ENCODE measurements around the gene BNIP5. TPM values are rescaled to one million over a fixed set of nuclear protein-coding genes. Genes with fewer than 3 reads are reported as not detected.

Gene BNIP5
- total RNA-seq, 1 donor from 2014 or later, result not detected

- DNase-seq (ENCODE audit: low spot score), result no peak
Measured at GRCh38 chr6:36301085-36301658, 35.5 kb downstream of the BNIP5 start.

DNA sequence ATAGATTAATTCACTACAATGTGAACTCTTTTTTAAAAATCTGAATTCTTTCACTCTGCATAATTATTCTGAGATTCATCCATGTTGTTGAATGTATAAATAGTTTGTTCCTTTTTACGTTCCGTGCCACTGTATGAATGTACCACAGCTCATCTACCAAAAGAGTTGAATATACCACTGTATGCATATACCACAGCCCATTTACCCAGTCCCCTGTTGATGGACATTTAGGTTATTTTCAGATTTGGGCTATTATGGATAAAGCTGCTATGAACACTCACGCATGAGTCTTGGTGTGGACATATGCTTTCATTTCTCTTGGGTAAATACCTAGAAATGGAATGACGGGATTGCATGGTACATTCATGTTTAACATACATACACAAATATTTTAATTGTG is 38.7 kb downstream of the BNIP5 start:
- no peak for DNase-seq (ENCODE audit: low spot score)

- no peak for DNase-seq (ENCODE audit: low spot score)
Measured at GRCh38 chr6:36297511-36297910, 39.2 kb downstream of the BNIP5 start.

GRCh38 chr6:36297051-36297450 is 39.6 kb downstream of the BNIP5 start:
- DNase-seq (ENCODE audit: low spot score), result no peak

DNA sequence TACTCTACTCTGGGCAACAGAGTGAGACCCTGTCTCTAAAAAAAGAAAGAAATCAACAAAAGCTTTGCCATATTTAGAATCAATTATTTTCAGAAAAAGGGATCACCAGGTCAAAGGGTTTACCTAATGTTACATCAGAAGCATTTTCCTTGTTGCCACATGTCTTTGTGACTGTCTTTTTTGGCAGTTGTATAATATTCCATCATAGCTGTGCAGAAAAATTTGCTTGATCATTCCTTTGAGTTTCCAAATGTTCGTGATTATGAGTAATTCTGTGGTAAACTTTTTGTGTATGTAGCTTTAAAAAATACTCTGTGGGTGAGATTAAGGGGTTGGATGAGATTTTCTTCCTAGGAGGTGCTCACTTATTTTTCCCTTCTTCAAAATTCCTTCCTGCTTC is 40.4 kb downstream of the BNIP5 start:
- no peak for DNase-seq (ENCODE audit: low spot score)

DNA sequence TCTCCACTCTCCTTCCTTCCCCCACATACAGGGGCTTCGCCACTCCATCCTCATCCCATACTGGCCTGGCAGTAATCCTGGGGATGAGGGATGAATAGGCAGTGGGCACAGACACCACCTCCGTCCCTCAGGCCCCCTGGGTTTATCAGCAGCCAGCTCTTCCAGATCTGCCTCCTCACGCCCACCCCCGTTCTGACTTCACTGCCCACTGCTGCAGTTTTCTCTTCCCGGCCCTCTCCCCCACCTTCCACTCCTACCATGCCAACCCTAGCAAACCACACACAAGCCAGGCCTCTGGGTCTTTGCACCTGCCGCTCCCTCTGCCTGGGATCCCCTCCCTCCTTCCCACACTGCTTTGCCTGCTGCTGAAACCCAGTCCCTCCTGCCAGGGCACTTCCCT is 44.5 kb downstream of the BNIP5 start:
- no peak for DNase-seq (ENCODE audit: low spot score)

GRCh38 chr6:36290668-36291620 is 45.7 kb downstream of the BNIP5 start:
- no peak for DNase-seq (ENCODE audit: low spot score)

GRCh38 chr6:36289281-36289878 is 47.3 kb downstream of the BNIP5 start:
- no peak for DNase-seq (ENCODE audit: low spot score)

GRCh38 chr6:36286858-36287257 is 49.8 kb downstream of the BNIP5 start:
- DNase-seq (ENCODE audit: low spot score), result no peak

DNA sequence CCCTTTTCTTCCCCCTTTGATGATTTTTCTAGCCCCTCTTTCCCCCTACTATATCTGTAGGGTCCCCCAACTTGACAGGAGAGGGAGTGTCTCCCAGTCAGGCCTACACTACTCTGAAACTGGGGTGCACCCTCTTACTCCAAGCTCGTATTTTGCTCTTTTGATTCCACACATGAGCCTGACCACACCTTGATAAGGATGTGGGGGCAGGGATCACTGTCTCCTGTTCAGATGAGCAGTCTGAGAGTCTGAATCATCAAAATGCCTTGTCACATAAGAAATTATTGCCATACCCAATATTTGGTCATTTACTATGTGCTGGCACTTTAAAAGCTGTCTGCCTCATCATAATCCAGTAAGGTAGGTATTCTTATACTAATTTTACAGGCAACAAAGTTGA is 50.9 kb downstream of the BNIP5 start:
- no peak for DNase-seq (ENCODE audit: low spot score)

GRCh38 chr6:36285187-36285671 is 51.5 kb downstream of the BNIP5 start:
- DNase-seq (ENCODE audit: low spot score), result no peak

DNA sequence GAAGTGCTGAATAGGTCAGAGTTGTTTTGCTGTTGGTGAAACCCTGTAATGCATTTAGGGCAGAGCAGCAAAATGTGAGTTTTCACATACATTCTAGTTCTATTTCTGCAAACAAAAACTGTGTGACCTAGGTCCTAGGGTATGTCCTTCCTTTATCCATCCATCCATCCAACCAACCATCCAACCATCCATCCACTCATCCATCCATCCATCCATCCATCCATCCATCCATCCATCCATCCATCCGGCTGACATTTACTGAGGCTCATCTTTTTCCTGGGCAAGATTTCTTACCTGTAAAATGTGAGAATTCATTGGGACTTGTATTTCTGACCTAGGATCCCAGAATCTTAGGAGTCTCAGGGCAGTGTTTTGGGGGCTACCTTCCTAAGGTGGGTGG is 52.3 kb downstream of the BNIP5 start:
- no peak for DNase-seq (ENCODE audit: low spot score)

DNA sequence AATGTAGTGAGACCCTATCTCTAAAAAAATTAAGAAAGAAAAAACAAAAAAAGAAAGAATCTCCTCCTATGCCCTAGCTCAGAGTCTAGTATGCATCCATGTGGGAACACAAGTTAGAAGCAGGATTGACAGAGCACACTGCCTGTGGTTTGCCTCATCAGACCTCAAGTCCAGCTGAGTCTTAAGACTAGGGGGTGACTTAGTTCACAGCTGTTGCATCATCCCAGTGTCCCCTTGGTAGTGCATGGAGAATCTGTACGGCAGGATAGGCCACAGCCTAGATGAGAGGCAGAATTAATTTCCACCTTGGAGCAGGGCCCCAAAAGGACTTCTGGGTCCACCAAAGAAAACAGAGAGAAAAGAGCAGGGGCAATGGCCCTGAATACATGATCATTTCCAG is 53.1 kb downstream of the BNIP5 start:
- DNase-seq (ENCODE audit: low spot score), result no peak

DNA sequence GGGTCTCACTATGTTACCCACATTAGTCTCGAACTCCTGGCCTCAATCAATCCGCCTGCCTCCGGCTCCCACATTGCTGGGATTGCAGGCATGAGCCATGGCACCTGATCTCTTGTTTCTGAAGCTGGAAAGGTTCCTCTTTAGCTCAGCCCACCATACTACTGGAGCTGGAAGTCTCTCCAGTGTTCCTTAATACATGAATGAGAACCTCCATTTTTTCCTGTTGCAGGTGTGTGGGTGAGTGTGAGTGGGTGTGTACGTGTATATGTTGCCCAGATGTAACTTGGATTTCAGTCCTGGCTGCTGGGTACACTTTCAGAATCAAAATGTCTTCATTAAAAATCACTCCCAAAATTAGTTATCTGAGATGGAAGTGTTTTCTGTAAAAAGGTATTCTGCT is 55.7 kb downstream of the BNIP5 start:
- DNase-seq (ENCODE audit: low spot score), result no peak

- no peak for DNase-seq (ENCODE audit: low spot score)
Measured at GRCh38 chr6:36280467-36280866, 56.2 kb downstream of the BNIP5 start.

DNA sequence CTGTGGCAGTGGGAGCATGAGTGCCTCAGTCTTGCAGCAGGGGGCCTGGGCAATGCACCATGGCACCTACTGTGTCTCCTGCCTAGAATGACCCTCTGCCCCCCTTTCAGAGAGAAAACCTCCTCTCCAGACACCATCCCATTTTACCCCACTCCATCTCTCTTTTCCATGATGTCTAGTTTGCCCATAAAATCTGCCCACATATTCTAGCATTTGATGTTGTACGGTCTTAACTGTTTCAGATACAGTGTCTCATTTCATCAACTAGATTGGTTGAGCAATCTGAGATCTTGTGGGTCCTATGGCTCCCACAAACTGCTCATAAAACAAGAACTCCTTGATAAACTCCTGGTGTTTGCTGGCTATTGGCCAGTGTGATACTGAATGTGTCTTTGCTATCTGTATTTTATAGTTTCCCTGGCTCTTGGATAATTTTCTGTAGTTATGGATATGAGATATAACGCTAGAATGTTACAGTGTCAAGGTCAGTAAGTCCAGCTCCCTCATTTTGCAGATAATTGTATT is 58.7 kb downstream of the BNIP5 start:
- DNase-seq (ENCODE audit: low spot score), result no peak

GRCh38 chr6:36276581-36277536 is 59.8 kb downstream of the BNIP5 start:
- no peak for DNase-seq (ENCODE audit: low spot score)

GRCh38 chr6:36273802-36274514 is 62.7 kb downstream of the BNIP5 start:
- DNase-seq (ENCODE audit: low spot score), result no peak

GRCh38 chr6:36273067-36273466 is 63.6 kb downstream of the BNIP5 start:
- DNase-seq (ENCODE audit: low spot score), result no peak

DNA sequence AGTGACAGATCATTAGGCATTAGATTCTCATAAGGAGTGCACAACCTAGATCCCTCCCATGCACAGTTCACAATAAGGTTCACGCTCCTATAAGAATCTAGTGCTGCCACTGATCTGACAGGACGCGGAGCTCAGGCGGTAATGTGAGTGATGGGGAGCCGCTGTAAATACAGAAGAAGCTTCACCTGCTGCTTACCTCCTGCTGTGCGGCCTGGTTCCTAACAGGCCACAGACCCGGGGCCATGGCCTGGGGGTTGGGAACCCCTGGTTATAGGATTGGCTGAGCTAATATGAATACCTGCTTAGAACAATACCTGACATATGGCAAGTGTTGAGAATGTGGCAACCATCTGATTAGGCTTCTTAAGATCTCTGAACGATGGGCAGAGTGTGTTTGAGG is 64.5 kb downstream of the BNIP5 start:
- DNase-seq (ENCODE audit: low spot score), result no peak
